ENCODE results near the gene TERT.

Gene TERT

DNA sequence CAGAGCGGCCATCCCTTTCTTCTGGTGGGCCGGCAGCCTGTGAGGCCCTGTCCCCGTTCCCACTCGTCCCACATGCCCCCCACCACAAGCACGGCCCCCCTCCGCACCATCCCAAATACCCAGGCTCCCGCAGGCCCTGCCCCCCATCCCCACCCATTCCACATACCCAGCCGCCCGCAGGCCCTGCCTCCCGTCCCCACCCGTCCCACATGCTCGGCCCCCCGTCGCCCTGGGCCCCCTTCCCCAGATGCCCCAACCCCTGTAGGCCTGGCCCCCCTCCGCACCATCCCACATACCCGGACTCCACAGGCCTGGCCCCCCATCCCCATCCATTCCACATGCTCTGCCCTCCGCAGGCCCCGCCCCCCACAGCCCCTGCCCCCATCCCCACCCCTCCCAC, 82.0 kb downstream of the TERT start:
- no peaks in the 10 kb centered on the region for H3K27me3 ChIP-seq (ENCODE audit: insufficient read depth, low read length, poor library complexity)

DNA sequence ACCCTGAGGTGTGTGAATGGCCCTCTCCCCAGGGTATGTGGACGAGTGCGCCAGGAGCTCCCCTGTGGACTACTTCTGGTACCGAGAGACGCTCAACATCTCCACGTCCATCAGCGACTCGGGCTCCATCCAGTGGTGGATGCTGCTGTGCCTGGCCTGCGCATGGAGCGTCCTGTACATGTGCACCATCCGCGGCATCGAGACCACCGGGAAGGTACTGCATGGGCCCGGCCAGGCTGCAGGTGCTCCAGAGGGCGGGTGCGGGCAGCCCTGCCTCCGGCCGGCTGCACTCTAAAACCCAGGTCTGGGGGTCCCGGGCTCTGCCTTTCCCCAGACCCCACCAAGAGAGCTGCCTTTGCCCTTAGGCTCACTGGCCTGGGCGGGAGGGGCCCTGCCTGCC, 82.6 kb downstream of the TERT start:
- H3K27me3 ChIP-seq (ENCODE audit: insufficient read depth, low read length, poor library complexity) = no peaks in the 10 kb centered on the region
- H3K9ac ChIP-seq (ENCODE audit: low read length) = no peak overlapping the region
- no peak overlapping the region for H4K5ac ChIP-seq (ENCODE audit: low read length)
- no peak overlapping the region for H3K56ac ChIP-seq (ENCODE audit: low read length)
- H2AK5ac ChIP-seq (ENCODE audit: low read length) = no peak overlapping the region
- H3K18ac ChIP-seq (ENCODE audit: low read length) = no peak overlapping the region
- no peak overlapping the region for H3K4ac ChIP-seq (ENCODE audit: low read depth, low read length)
- no peak overlapping the region for H3K4me2 ChIP-seq (ENCODE audit: low read length)
- H3K4me3 ChIP-seq (ENCODE audit: low read length) = no peak overlapping the region
- no peak for DNase-seq
- H3K36me3 ChIP-seq (ENCODE audit: control insufficient read depth, insufficient read depth, low read length) = no peaks in the 10 kb centered on the region
- no peak overlapping the region for H3K27ac ChIP-seq (ENCODE audit: low read depth, low read length)
- no peaks in the 10 kb centered on the region for H3K79me1 ChIP-seq (ENCODE audit: low read length)
- no peaks in the 10 kb centered on the region for H3K79me2 ChIP-seq (ENCODE audit: control insufficient read depth, insufficient read depth, low read length)
- H3K23ac ChIP-seq (ENCODE audit: low read length) = no peak overlapping the region
- WGBS (ENCODE audit: extremely low coverage, insufficient coverage, low lambda C conversion rate) = no CpG with 5 or more reads among the region's 20 CpGs
- H2BK5ac ChIP-seq (ENCODE audit: low read length) = no peak overlapping the region
- no peak overlapping the region for H2BK120ac ChIP-seq (ENCODE audit: low read depth, low read length)
- H3K4me1 ChIP-seq (ENCODE audit: control insufficient read depth, low read depth, low read length) = no peaks in the 10 kb centered on the region
- no peak overlapping the region for H2BK15ac ChIP-seq (replicated peaks; ENCODE audit: low read depth)
- no peak overlapping the region for H4K8ac ChIP-seq (ENCODE audit: low read depth, low read length)

More for the DNA sequence above, 82.0 kb downstream of the TERT start:
- Histone ChIP-seq H3K27ac (ENCODE audit: low read depth, low read length) (no peak overlapping the region), H3K23ac (ENCODE audit: low read length) (no peak overlapping the region), H3K4me1 (ENCODE audit: control insufficient read depth, low read depth, low read length) (no peaks in the 10 kb centered on the region), H2BK120ac (ENCODE audit: low read depth, low read length) (no peak overlapping the region), H3K18ac (ENCODE audit: low read length) (no peak overlapping the region), H3K56ac (ENCODE audit: low read length) (no peak overlapping the region), H2BK5ac (ENCODE audit: low read length) (no peak overlapping the region), H3K79me2 (ENCODE audit: control insufficient read depth, insufficient read depth, low read length) (no peaks in the 10 kb centered on the region), H4K8ac (ENCODE audit: low read depth, low read length) (no peak overlapping the region), H3K9ac (ENCODE audit: low read length) (no peak overlapping the region), H2BK15ac (replicated peaks; ENCODE audit: low read depth) (no peak overlapping the region), H3K4me2 (ENCODE audit: low read length) (no peak overlapping the region), H2AK5ac (ENCODE audit: low read length) (no peak overlapping the region), H4K5ac (ENCODE audit: low read length) (no peak overlapping the region), H3K4me3 (ENCODE audit: low read length) (no peak overlapping the region), H3K4ac (ENCODE audit: low read depth, low read length) (no peak overlapping the region), H3K36me3 (ENCODE audit: control insufficient read depth, insufficient read depth, low read length) (no peaks in the 10 kb centered on the region), H3K79me1 (ENCODE audit: low read length) (no peaks in the 10 kb centered on the region)
- WGBS (ENCODE audit: extremely low coverage, insufficient coverage, low lambda C conversion rate) = no CpG with 5 or more reads among the region's 18 CpGs
- DNase-seq = no peak

DNA sequence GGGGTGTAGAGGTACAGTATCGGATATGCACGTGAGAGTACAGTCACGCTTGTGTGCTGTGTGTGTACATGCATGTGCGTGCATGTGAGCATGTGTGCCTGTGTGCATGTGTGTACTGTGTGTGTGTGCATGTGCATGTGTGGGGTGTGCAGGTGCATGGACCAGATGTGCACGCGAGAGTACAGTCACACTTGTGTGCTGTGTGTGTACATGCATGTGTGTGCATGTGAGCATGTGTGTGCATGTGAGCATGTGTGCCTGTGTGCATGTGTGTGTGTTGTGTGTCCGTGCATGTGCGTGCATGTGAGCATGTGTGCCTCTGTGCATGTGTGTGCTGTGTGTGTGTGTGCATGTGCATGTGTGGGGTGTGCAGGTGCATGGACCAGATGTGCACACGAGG, 83.2 kb downstream of the TERT start:
- Histone ChIP-seq H4K5ac (ENCODE audit: low read length) (no peak overlapping the region), H3K27ac (ENCODE audit: low read depth, low read length) (no peak overlapping the region), H3K27me3 (ENCODE audit: insufficient read depth, low read length, poor library complexity) (no peaks in the 10 kb centered on the region), H2BK120ac (ENCODE audit: low read depth, low read length) (no peak overlapping the region), H2BK5ac (ENCODE audit: low read length) (no peak overlapping the region), H3K4ac (ENCODE audit: low read depth, low read length) (no peak overlapping the region), H3K4me2 (ENCODE audit: low read length) (no peak overlapping the region), H3K36me3 (ENCODE audit: control insufficient read depth, insufficient read depth, low read length) (no peaks in the 10 kb centered on the region), H3K79me1 (ENCODE audit: low read length) (no peaks in the 10 kb centered on the region), H3K18ac (ENCODE audit: low read length) (no peak overlapping the region), H3K4me1 (ENCODE audit: control insufficient read depth, low read depth, low read length) (no peaks in the 10 kb centered on the region), H2AK5ac (ENCODE audit: low read length) (no peak overlapping the region), H3K9ac (ENCODE audit: low read length) (no peak overlapping the region), H3K56ac (ENCODE audit: low read length) (no peak overlapping the region), H3K23ac (ENCODE audit: low read length) (no peak overlapping the region), H2BK15ac (replicated peaks; ENCODE audit: low read depth) (no peak overlapping the region), H3K4me3 (ENCODE audit: low read length) (no peak overlapping the region), H3K79me2 (ENCODE audit: control insufficient read depth, insufficient read depth, low read length) (no peaks in the 10 kb centered on the region), H4K8ac (ENCODE audit: low read depth, low read length) (no peak overlapping the region)
- DNase-seq = no peak
- no CpG with 5 or more reads among the region's 9 CpGs for WGBS (ENCODE audit: extremely low coverage, insufficient coverage, low lambda C conversion rate)

DNA sequence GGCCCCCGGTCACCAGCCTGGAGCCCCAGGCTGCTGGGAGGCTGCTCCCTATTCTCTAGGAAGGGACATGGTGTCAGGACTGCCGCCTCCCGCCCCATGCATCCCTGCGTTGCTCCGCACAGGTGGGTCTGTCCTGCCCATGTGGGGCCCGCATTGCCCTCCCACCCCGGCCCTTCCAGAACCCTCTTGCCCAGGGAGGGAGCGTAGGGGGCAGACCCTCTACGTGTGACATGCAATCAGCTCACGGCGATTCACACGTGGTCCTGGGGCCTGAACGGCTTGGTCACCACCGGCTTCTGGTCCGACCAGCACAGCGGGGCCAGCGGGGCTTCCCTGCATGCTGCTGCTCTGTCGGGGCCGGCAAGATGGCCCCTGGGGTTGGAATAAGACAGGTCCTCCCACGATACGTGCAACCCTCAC, 84.0 kb downstream of the TERT start:
- H3K27ac ChIP-seq (ENCODE audit: low read depth, low read length) = no peak overlapping the region
- no peak overlapping the region for H3K4ac ChIP-seq (ENCODE audit: low read depth, low read length)
- no peak overlapping the region for H4K8ac ChIP-seq (ENCODE audit: low read depth, low read length)
- H3K18ac ChIP-seq (ENCODE audit: low read length) = no peak overlapping the region
- DNase-seq = no peak
- H2BK15ac ChIP-seq (replicated peaks; ENCODE audit: low read depth) = no peak overlapping the region
- H2BK5ac ChIP-seq (ENCODE audit: low read length) = no peak overlapping the region
- H2BK120ac ChIP-seq (ENCODE audit: low read depth, low read length) = no peak overlapping the region
- H3K9ac ChIP-seq (ENCODE audit: low read length) = no peak overlapping the region
- H3K56ac ChIP-seq (ENCODE audit: low read length) = no peak overlapping the region
- H3K79me2 ChIP-seq (ENCODE audit: control insufficient read depth, insufficient read depth, low read length) = no peaks in the 10 kb centered on the region
- no peak overlapping the region for H3K23ac ChIP-seq (ENCODE audit: low read length)
- WGBS (ENCODE audit: extremely low coverage, insufficient coverage, low lambda C conversion rate) = no CpG with 5 or more reads among the region's 21 CpGs
- no peaks in the 10 kb centered on the region for H3K36me3 ChIP-seq (ENCODE audit: control insufficient read depth, insufficient read depth, low read length)
- H3K4me1 ChIP-seq (ENCODE audit: control insufficient read depth, low read depth, low read length) = no peaks in the 10 kb centered on the region
- no peak overlapping the region for H2AK5ac ChIP-seq (ENCODE audit: low read length)
- H3K79me1 ChIP-seq (ENCODE audit: low read length) = no peaks in the 10 kb centered on the region
- H4K5ac ChIP-seq (ENCODE audit: low read length) = no peak overlapping the region
- no peak overlapping the region for H3K4me2 ChIP-seq (ENCODE audit: low read length)
- H3K27me3 ChIP-seq (ENCODE audit: insufficient read depth, low read length, poor library complexity) = no peaks in the 10 kb centered on the region
- no peak overlapping the region for H3K4me3 ChIP-seq (ENCODE audit: low read length)

DNA sequence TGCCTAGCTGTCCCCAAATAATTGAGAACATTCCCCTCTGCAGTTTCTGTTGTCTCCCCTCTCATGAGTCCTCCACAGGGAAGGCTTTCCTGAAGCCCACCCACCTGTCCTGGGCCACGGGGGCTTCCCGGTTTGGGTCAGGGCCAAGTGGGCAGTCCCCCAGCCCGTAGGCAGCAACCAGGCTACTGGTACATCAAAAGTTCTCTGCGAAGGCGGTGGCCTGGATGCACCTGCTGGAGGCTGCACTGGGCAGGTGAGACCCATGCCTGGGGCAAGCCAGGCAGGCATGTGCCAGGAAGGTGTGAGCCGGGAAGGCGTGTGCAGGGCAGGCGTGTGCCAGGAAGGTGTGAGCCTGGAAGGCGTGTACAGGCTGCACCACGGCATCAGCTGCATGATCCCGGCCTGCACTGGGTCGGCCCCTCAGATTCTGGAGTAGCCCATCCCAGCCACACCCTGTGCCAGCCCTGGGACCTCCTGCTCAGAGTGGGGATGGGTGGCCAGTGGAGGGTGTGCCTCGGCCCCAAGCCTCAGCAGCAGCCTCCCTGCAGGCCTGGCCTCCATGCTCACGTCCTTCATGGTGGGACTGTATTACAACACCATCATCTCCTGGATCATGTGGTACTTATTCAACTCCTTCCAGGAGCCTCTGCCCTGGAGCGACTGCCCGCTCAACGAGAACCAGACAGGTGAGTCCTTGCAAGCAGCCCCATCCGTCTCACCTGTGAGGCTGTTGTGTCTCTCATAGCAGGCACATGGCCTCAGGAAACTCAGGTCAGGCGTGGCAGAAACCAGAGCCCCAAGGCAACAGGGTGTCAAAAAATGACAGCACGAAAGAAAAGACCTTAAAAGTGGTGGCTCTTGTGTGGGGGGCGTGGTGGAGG, 84.7 kb downstream of the TERT start:
- no peaks in the 10 kb centered on the region for H3K79me2 ChIP-seq (ENCODE audit: control insufficient read depth, insufficient read depth, low read length)
- no peak overlapping the region for H3K4ac ChIP-seq (ENCODE audit: low read depth, low read length)
- no peaks in the 10 kb centered on the region for H3K27me3 ChIP-seq (ENCODE audit: insufficient read depth, low read length, poor library complexity)
- no peak overlapping the region for H2AK5ac ChIP-seq (ENCODE audit: low read length)
- no peak overlapping the region for H3K23ac ChIP-seq (ENCODE audit: low read length)
- no peaks in the 10 kb centered on the region for H3K79me1 ChIP-seq (ENCODE audit: low read length)
- whole genome bisulfite sequencing (ENCODE audit: extremely low coverage, insufficient coverage, low lambda C conversion rate) = no CpG with 5 or more reads among the region's 21 CpGs
- H3K18ac ChIP-seq (ENCODE audit: low read length) = no peak overlapping the region
- H2BK15ac ChIP-seq (replicated peaks; ENCODE audit: low read depth) = no peak overlapping the region
- no peak overlapping the region for H3K27ac ChIP-seq (ENCODE audit: low read depth, low read length)
- H3K9ac ChIP-seq (ENCODE audit: low read length) = no peak overlapping the region
- no peak overlapping the region for H2BK5ac ChIP-seq (ENCODE audit: low read length)
- H3K36me3 ChIP-seq (ENCODE audit: control insufficient read depth, insufficient read depth, low read length) = no peaks in the 10 kb centered on the region
- H4K8ac ChIP-seq (ENCODE audit: low read depth, low read length) = no peak overlapping the region
- DNase-seq = no peak
- H2BK120ac ChIP-seq (ENCODE audit: low read depth, low read length) = no peak overlapping the region
- H3K4me3 ChIP-seq (ENCODE audit: low read length) = no peak overlapping the region
- H4K5ac ChIP-seq (ENCODE audit: low read length) = no peak overlapping the region
- H3K4me1 ChIP-seq (ENCODE audit: control insufficient read depth, low read depth, low read length) = no peaks in the 10 kb centered on the region
- no peak overlapping the region for H3K56ac ChIP-seq (ENCODE audit: low read length)
- H3K4me2 ChIP-seq (ENCODE audit: low read length) = no peak overlapping the region

DNA sequence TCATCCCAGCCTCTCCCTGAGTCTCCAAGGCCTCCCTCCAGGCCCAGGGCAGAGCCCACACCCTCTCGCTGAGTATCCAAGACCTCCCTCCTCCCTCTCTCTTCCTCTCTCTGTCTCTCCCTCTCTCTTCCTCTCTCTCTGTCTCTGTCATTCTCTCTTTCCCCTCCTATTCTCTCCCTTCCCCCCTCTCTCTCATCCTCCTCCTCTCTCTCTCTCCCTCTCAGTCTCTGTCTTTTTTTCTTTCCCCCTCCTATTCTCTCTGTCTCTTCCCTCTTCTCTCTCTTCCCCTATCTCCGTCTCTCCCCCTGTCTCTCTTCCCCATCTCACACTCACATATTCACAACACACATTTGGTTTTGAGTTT, 85.4 kb downstream of the TERT start:
- H2AK5ac ChIP-seq (ENCODE audit: low read length) = no peak overlapping the region
- no peak overlapping the region for H2BK120ac ChIP-seq (ENCODE audit: low read depth, low read length)
- no peak overlapping the region for H3K9ac ChIP-seq (ENCODE audit: low read length)
- no peaks in the 10 kb centered on the region for H3K79me2 ChIP-seq (ENCODE audit: control insufficient read depth, insufficient read depth, low read length)
- no peak overlapping the region for H3K18ac ChIP-seq (ENCODE audit: low read length)
- no peak overlapping the region for H3K4me2 ChIP-seq (ENCODE audit: low read length)
- H3K36me3 ChIP-seq (ENCODE audit: control insufficient read depth, insufficient read depth, low read length) = no peaks in the 10 kb centered on the region
- no peak overlapping the region for H4K8ac ChIP-seq (ENCODE audit: low read depth, low read length)
- H3K56ac ChIP-seq (ENCODE audit: low read length) = no peak overlapping the region
- H4K5ac ChIP-seq (ENCODE audit: low read length) = no peak overlapping the region
- no peaks in the 10 kb centered on the region for H3K27me3 ChIP-seq (ENCODE audit: insufficient read depth, low read length, poor library complexity)
- no peak overlapping the region for H3K23ac ChIP-seq (ENCODE audit: low read length)
- H3K4ac ChIP-seq (ENCODE audit: low read depth, low read length) = no peak overlapping the region
- no peaks in the 10 kb centered on the region for H3K79me1 ChIP-seq (ENCODE audit: low read length)
- no peak overlapping the region for H2BK15ac ChIP-seq (replicated peaks; ENCODE audit: low read depth)
- H2BK5ac ChIP-seq (ENCODE audit: low read length) = no peak overlapping the region
- no peak overlapping the region for H3K4me3 ChIP-seq (ENCODE audit: low read length)
- no CpG with 5 or more reads among the region's 2 CpGs for WGBS (ENCODE audit: extremely low coverage, insufficient coverage, low lambda C conversion rate)
- H3K27ac ChIP-seq (ENCODE audit: low read depth, low read length) = no peak overlapping the region
- H3K4me1 ChIP-seq (ENCODE audit: control insufficient read depth, low read depth, low read length) = no peaks in the 10 kb centered on the region
- no peak for DNase-seq

Measured in mesendoderm (in vitro differentiated cells).